NT2/D1 (cell line): ENCODE results near the gene CDC42EP3.

Source experiments
- DNase-seq: peaks from one replicate; pipeline ENCODE4 v3.0.0-alpha.2; 2011; ENCODE audit warnings: low read depth, low spot score
- H3K27me3 ChIP-seq: 2 replicates; pipeline ENCODE4 v1.6.0; 2011; ENCODE audit warnings: mild to moderate bottlenecking; ENCODE audit not compliant: insufficient read length, insufficient read depth
- H3K36me3 ChIP-seq: 2 replicates; pipeline ENCODE4 v1.6.1; 2011; ENCODE audit warnings: mild to moderate bottlenecking, low read length, mixed read lengths; ENCODE audit not compliant: insufficient read depth, insufficient read length
- H3K4me1 ChIP-seq: 2 replicates; pipeline ENCODE4 v1.5.1; 2011; ENCODE audit not compliant: insufficient read depth, insufficient read length
- H3K4me3 ChIP-seq: 2 replicates; pipeline ENCODE4 v1.5.1; 2011; ENCODE audit warnings: low read depth; ENCODE audit not compliant: insufficient read length
- H3K9ac ChIP-seq: 2 replicates; pipeline ENCODE4 v1.6.0; 2011; ENCODE audit warnings: low read depth; ENCODE audit not compliant: insufficient read length
- H3K9me3 ChIP-seq: 2 replicates; pipeline ENCODE4 v1.5.1; 2011; ENCODE audit warnings: mild to moderate bottlenecking, low read length; ENCODE audit not compliant: insufficient read depth
- SUZ12 ChIP-seq: IDR thresholded peaks from 2 replicates; pipeline ENCODE4 v1.6.1; 2011; ENCODE audit not compliant: insufficient read length, insufficient read depth; ENCODE audit errors: extremely low read depth
- YY1 ChIP-seq: IDR thresholded peaks from 2 replicates; pipeline ENCODE4 v1.6.1; 2011; ENCODE audit not compliant: insufficient read length, insufficient read depth
- ZNF274 ChIP-seq: IDR thresholded peaks from 2 replicates; pipeline ENCODE4 v1.6.1; 2011; ENCODE audit warnings: mild to moderate bottlenecking, low read depth, low read length

CDC42EP3 gene

GRCh38 chr2:37593694-37594093, 77.7 kb downstream of the CDC42EP3 start:
- Histone ChIP-seq H3K36me3 (no peaks in the 10 kb centered on the region), H3K27me3 (no peaks in the 10 kb centered on the region), H3K9ac (no peak overlapping the region), H3K9me3 (peaks cover 4% of the 10 kb centered on the region; the same call in 1 of the 2 replicates), H3K4me3 (no peak overlapping the region), H3K4me1 (no peaks in the 10 kb centered on the region)
- DNase-seq = no peak
- TF ChIP-seq YY1 (no peak), ZNF274 (no peak), SUZ12 (no peak)

GRCh38 chr2:37593024-37593423, 78.4 kb downstream of the CDC42EP3 start:
- no peak for DNase-seq
- Histone ChIP-seq H3K9me3 (peaks cover 4% of the 10 kb centered on the region; the same call in 1 of the 2 replicates), H3K36me3 (no peaks in the 10 kb centered on the region), H3K4me1 (no peaks in the 10 kb centered on the region), H3K4me3 (no peak overlapping the region), H3K27me3 (no peaks in the 10 kb centered on the region), H3K9ac (no peak overlapping the region)
- TF ChIP-seq ZNF274 (no peak), SUZ12 (no peak), YY1 (no peak)
